Posterior cingulate gyrus (tissue), 11 donors: ENCODE results near the gene RBFOX2.

Experiments used
- DNase-seq, 10 donors: peaks; one replicate each; pipeline versions ENCODE4 v3.0.0 to v3.0.0-alpha.2; 2020 to 2021; ENCODE audit warnings: mixed read lengths in 3 of 10
- intact Hi-C: fragments of 100-400 bp; cut with DNase I; formaldehyde crosslinking; loops from one replicate; pipeline ENCODE4 v1.15.1; 2023

The RBFOX2 gene

DNA sequence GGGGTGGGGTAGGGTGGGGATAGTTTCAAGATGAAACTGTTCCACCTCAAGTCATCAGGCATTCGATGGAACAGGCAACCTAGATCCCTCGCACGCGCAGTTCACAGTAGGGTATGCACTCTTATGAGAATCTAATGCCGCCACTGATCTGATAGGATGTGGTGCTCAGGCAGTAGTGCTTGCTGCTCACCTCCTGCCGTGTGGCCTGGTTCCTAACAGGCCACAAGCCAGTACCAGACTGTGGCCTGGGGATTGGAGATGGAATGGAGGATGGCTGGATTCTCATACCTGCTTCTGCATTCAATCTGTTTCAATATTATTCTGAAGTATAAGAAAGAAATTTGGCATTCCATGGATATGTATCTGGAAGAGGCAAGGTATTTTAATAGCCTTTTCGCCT lies 73.1 kb downstream of the RBFOX2 start:
- DNase-seq: no peak
- intact Hi-C loops: no loop called here

DNA sequence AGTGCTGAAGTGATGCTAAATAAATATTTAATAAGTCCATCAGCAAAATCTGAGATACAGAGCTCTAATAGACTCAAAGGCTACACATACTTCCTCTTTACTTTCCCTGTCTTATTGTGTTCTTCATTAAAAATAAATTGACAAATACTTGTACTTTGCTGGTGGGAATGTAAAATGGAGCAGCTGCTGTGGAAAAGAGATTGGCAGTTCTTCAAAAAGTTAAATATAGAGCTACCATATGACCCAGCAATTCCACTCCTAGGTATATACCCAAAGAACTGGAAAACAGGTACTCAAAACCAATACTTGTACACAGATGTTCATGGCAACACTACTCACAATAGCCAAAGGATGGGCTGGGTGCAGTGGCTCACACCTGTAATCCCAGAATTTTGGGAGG lies 76.0 kb downstream of the RBFOX2 start:
- intact Hi-C loops: no loop called here
- DNase-seq: no peak

DNA sequence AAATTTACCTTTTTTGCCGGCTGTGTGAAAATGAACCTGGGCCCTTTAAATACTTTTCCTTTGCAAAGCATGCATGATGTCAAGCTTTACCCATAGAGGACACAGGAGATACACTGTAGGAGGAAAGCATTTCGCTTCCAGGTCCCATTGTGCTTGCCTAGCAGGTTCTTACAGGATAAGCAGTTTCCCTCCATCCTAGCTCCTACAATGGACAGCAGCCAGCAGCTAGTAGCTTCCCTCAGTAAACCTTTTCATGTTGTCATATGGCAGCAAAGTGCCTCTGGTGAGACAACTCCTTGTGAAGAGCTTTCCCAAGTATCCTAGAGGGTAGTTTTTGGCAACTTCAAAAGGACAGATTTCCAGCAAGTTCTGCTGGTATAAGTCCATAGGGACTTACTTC lies 78.4 kb downstream of the RBFOX2 start:
- no peak for DNase-seq
- intact Hi-C loops: no loop called here

- intact Hi-C loops: no loop called here
These were observed 79.4 kb downstream of the RBFOX2 start for GRCh38 chr22:35949243-35949642.

DNA sequence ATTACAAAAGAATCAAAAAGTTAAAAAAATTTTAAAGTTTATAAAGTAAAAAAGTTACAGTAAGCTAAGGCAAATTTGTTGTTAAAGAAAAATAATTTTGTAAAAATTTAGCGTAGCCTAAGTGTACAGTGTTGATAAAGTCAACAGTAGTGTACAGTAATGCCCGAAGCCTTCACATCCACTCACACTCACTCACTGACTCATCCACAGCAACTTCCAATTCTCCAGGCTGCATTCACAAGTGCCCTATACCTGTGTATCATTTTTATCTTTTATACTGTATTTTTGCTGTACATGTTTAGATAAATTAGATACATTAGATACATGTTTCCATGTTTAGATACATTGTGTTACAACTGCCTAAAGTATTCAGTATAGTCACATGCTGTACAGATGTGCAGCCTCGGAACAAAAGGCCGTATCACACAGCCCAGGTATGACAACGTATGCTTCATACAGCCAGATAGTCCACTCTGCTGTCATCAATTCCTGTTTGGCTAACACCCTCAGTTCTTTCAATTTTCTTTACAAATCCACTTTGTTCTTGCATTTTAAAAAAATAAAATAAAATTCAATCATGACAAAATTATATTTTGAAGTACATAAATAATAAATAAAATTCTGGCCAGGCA lies 80.7 kb downstream of the RBFOX2 start:
- intact Hi-C loops: no loop called here
- no peak for DNase-seq

More at GRCh38 chr22:35949243-35949642, 79.4 kb downstream of the RBFOX2 start:
- DNase-seq: no peak

GRCh38 chr22:35944458-35944857 lies 84.2 kb downstream of the RBFOX2 start:
- no peak for DNase-seq
- intact Hi-C loops: no loop called here

GRCh38 chr22:35940166-35940565 lies 88.5 kb downstream of the RBFOX2 start:
- intact Hi-C loops: no loop called here
- DNase-seq: no peak

GRCh38 chr22:35938226-35938625 lies 90.4 kb downstream of the RBFOX2 start:
- intact Hi-C loops: loop anchor here (5.0 kb wide), 1 partner anchor 89 kb away; the partner anchor contains the start of gene RBFOX2
- DNase-seq: no peak

- no peak for DNase-seq
- intact Hi-C loops: loop anchor here (1.0 to 2.0 kb wide), 2 partner anchors 136 to 193 kb away; no protein-coding TSS in a partner anchor
These were observed 97.7 kb downstream of the RBFOX2 start for GRCh38 chr22:35930933-35931332.

DNA sequence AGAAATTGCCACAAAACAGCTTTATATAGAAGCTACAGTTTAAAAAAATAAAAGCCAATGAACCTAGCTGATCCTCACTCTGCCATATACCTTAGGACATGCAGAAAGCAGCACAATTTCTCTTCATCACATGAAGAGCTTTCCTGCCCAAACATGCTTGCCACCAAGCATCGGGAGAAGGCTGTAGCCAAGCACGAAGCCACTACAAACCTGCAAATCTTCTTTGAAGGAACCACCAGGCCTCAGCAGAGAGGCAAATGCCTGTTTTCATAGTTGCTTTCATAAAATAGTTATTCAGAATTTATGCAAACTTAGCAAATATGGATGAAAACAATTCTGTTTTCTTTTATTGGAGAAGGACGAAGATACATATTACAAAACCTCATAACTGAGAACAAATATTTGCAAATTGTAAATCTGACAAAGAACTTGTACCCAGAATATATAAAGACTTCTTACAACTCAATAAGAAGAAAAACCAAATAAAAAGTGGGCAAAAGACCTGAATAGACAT lies 100.3 kb downstream of the RBFOX2 start:
- no peak for DNase-seq

DNA sequence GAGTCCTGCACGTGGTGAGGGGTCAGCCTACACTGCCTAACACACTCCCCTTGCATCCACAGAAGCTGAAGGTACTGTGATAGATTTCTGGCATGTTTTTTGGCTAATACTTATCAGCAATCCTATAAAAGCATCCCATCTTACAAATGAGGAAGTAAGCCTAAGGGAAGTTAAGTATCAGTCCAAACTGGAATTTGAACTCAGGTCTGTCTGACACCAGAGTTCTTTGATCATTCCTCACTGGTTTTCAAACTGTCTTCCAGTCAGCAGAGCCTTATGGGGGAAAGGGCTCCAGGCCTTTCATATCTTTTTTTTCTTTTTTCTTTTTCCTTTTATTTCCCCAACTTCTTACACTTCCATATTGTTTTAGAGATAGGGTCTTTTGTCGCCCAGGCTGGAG lies 105.6 kb downstream of the RBFOX2 start:
- intact Hi-C loops: loop anchor here (5.0 kb wide), 1 partner anchor 161 kb away; no protein-coding TSS in a partner anchor

More for the DNA sequence above, 100.3 kb downstream of the RBFOX2 start:
- intact Hi-C loops: no loop called here

GRCh38 chr22:35921777-35922176 lies 106.8 kb downstream of the RBFOX2 start:
- intact Hi-C loops: loop anchor here (2.0 to 5.0 kb wide), 2 partner anchors 159 to 295 kb away; no protein-coding TSS in a partner anchor
- DNase-seq: peak in 3 of 10 donors; percentile 20 to 54 (median 25)

More for the DNA sequence above, 105.6 kb downstream of the RBFOX2 start:
- DNase-seq: no peak

GRCh38 chr22:35921044-35921443 lies 107.6 kb downstream of the RBFOX2 start:
- no peak for DNase-seq
- intact Hi-C loops: loop anchor here (2.0 to 5.0 kb wide), 2 partner anchors 159 to 294 kb away; no protein-coding TSS in a partner anchor

DNA sequence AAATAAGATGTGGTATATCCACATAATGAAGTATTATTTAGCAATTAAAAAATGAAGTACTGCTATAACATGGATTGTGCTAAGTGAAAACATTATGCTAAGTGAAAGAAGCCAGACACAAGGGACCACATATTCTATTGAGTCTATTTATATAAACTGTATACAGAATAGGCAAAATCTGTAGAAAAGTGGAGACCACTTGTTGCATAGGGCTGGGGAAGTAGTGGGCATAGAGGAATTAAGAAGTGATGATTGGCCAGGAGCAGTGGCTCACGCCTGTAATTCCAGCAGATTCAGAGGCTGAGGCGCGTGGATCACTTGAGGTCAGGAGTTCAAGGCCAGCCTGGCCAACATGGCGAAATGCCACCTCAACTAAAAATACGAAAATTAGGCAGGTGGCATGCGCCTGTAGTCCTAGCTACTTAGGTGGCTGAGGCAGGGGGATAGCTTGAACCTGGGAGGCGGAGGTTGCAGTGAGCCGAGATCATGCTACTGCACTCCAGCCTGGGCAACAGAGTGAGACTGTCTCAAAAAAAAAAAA lies 109.6 kb downstream of the RBFOX2 start:
- intact Hi-C loops: loop anchor here (5.0 kb wide), 2 partner anchors 82 to 167 kb away; no protein-coding TSS in a partner anchor
- no peak for DNase-seq

GRCh38 chr22:35918456-35918855 lies 110.2 kb downstream of the RBFOX2 start:
- DNase-seq: no peak
- intact Hi-C loops: loop anchor here (5.0 kb wide), 2 partner anchors 81 to 166 kb away; no protein-coding TSS in a partner anchor

GRCh38 chr22:35917651-35918050 lies 111.0 kb downstream of the RBFOX2 start:
- intact Hi-C loops: loop anchor here (5.0 kb wide), 2 partner anchors 80 to 165 kb away; no protein-coding TSS in a partner anchor
- DNase-seq: no peak

DNA sequence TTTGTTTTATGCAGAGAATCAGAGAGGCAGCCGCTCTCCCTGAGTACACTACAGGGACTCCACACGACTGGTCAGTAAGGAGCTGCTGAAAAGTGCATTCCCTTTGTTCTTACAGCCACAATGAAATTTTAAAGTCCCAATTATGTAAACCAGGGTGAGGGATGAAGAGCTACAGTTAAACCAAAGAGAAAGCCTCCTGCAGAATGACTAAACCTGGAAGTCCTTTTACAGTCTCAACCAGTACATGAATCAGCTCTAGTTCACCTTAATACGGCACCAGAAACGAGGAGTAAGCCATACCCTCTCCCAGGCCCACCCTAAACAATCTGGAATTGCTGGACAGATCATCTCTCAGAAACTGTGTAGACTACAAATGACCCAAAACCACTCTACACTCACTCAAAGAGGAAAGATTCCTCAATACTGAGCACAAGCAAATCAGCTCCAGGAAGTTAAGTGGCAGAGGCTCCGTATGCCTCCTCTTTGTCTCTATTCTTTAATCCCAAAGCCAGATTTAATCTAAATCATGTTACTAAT lies 113.1 kb downstream of the RBFOX2 start:
- intact Hi-C loops: loop anchor here (5.0 kb wide), 2 partner anchors 78 to 163 kb away; no protein-coding TSS in a partner anchor
- DNase-seq: no peak

DNA sequence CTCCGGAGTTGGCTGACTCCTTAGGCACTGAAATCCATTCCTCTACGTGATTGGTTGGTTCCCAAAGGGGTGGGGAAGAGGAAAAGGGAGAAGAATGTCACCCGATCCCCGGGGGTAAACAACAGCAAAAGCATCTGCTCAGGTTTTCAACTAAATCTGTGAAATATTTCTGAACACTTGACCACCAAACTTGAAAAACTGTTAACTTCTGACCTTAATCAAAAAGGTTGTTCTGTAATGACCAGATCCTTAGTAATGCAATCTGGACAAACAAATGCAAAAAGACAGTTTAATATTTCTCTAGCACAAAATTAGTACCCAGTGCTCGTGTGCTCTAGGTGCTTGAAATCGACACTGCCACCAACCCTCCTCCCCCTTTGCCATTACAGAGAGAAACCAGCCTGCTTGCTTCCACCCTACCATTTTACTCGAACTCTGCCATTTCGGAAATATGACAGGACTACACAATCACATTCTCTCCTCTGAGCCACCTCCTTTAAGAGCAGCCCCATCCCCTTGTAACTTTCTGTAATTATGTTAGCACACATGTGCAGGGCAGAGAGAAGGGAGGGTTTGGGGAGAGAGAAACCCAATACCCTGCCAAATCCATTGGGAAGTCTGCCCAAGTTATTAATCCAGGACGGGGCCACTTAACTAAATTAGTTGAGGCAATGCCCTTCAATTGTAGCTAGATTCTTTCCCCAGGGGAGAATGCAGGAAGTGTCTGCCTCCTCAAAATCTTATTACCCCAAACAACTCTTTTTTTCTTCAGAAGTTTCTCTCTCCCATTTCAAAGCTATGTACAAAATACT lies 113.8 kb downstream of the RBFOX2 start:
- DNase-seq: peak in 7 of 10 donors; percentile 25 to 88 (median 57)
- intact Hi-C loops: loop anchor here (5.0 kb wide), 2 partner anchors 78 to 163 kb away; no protein-coding TSS in a partner anchor

DNA sequence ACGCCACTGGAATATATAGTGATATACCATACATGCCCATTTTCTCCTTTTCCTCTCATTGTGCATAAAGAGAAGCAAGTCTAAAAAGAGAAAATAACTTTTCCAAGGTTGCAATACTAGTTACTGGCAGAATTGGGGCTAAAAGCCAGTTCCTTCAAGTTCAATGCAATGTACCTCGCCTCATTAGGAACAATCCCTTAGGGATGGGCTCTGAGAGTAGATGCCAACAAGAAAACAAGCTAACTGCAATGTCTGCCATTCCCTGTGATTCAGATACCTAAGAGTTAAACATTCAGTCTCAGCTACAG lies 114.3 kb downstream of the RBFOX2 start:
- DNase-seq: no peak
- intact Hi-C loops: no loop called here

GRCh38 chr22:35913925-35914324 lies 114.7 kb downstream of the RBFOX2 start:
- intact Hi-C loops: no loop called here
- no peak for DNase-seq
